HEK293 (cell line): ENCODE results near the gene TWIST1.

ENCODE experiments used
- CTCF ChIA-PET: fragments of 350-600 bp; formaldehyde crosslinking; extraction: SDS; loops from one replicate; lab custom pipeline; 2021; ENCODE audit warnings: antibody characterized with exemption; lab: Yijun Ruan, JAX
- POLR2A ChIA-PET: fragments of 300-600 bp; formaldehyde crosslinking; extraction: SDS; loops from one replicate; lab custom pipeline; 2020; ENCODE audit warnings: antibody characterized with exemption, inconsistent platforms; lab: Yijun Ruan, JAX
- H3K27ac ChIP-seq: fragments of 200-500 bp; sonication (Bioruptor generic); 2 replicates; pipeline ENCODE4 v1.5.1; 2014; ENCODE audit warnings: low read depth, low read length, control low read depth, inconsistent platforms; ENCODE audit errors: extremely low read depth
- H3K36me3 ChIP-seq, 2 experiments: fragments of 200-500 bp in 1 of 2; sonication (Bioruptor generic) in 1 of 2; 1 replicate in 1 of 2; 2 replicates in 1 of 2; pipeline ENCODE4 v1.5.1; 2014 to 2017; ENCODE audit warnings: inconsistent platforms in 2 of 2, low read length in 2 of 2; ENCODE audit not compliant: control insufficient read depth in 2 of 2, insufficient read depth in 1 of 2
- H3K4me1 ChIP-seq: fragments of 200-500 bp; sonication (Bioruptor generic); 2 replicates; pipeline ENCODE4 v1.5.1; 2014; ENCODE audit warnings: mild to moderate bottlenecking, low read length, inconsistent platforms; ENCODE audit not compliant: control insufficient read depth, insufficient read depth
- H3K4me3 ChIP-seq: 2 replicates; pipeline ENCODE4 v1.5.1; 2011; ENCODE audit warnings: low read depth, mild to moderate bottlenecking, control low read depth, low read length, moderate library complexity
- H3K9me3 ChIP-seq: fragments of 200-500 bp; sonication (Bioruptor generic); 2 replicates; pipeline ENCODE4 v1.5.1; 2014; ENCODE audit warnings: low read depth, low read length, inconsistent platforms; ENCODE audit not compliant: control insufficient read depth, insufficient read depth
- GLIS1 ChIP-seq: fragments of 450-650 bp; formaldehyde crosslinking; IDR thresholded peaks from 2 replicates; pipeline ENCODE4 v1.5.1; 2016; ENCODE audit warnings: missing biosample characterization, missing genetic modification characterization
- GLIS2 ChIP-seq: fragments of 450-650 bp; formaldehyde crosslinking; IDR thresholded peaks from 2 replicates; pipeline ENCODE4 v1.5.1; 2016; ENCODE audit warnings: missing biosample characterization, missing genetic modification characterization
- HOXD13 ChIP-seq: sonication (generic); formaldehyde crosslinking; IDR thresholded peaks from 2 replicates; pipeline ENCODE4 v1.8.0; 2022; ENCODE audit warnings: missing genetic modification reagents, borderline replicate concordance
- KLF8 ChIP-seq: fragments of 450-650 bp; formaldehyde crosslinking; IDR thresholded peaks from 2 replicates; pipeline ENCODE4 v1.5.1; 2016; ENCODE audit warnings: missing biosample characterization, missing genetic modification characterization
- OSR2 ChIP-seq: fragments of 450-650 bp; formaldehyde crosslinking; IDR thresholded peaks from 2 replicates; pipeline ENCODE4 v1.5.1; 2016; ENCODE audit warnings: missing biosample characterization, missing genetic modification characterization
- SETDB1 ChIP-seq: IDR thresholded peaks from one replicate; pipeline ENCODE4 v1.6.1; 2017; ENCODE audit warnings: mild to moderate bottlenecking, low read length, moderate library complexity, mixed read lengths; ENCODE audit not compliant: insufficient read length
- SP2 ChIP-seq: fragments of 450-650 bp; formaldehyde crosslinking; IDR thresholded peaks from 2 replicates; pipeline ENCODE4 v1.5.1; 2016; ENCODE audit warnings: missing biosample characterization, missing genetic modification characterization
- TCF7L2 ChIP-seq: IDR thresholded peaks from 2 replicates; pipeline ENCODE4 v1.6.1; 2011; ENCODE audit warnings: low read depth, mild to moderate bottlenecking, inconsistent platforms, low read length, moderate library complexity, borderline replicate concordance
- ZIC2 ChIP-seq: fragments of 450-650 bp; formaldehyde crosslinking; IDR thresholded peaks from 2 replicates; pipeline ENCODE4 v1.5.1; 2016; ENCODE audit warnings: missing biosample characterization, missing genetic modification characterization
- ZNF114 ChIP-seq: fragments of 450-650 bp; formaldehyde crosslinking; IDR thresholded peaks from 2 replicates; pipeline ENCODE4 v1.5.0; 2017; ENCODE audit warnings: missing biosample characterization, missing genetic modification characterization
- ZNF132 ChIP-seq: fragments of 450-650 bp; formaldehyde crosslinking; IDR thresholded peaks from 2 replicates; pipeline ENCODE4 v1.5.1; 2017; ENCODE audit warnings: missing biosample characterization, missing genetic modification characterization, borderline replicate concordance
- ZNF155 ChIP-seq: fragments of 450-650 bp; formaldehyde crosslinking; IDR thresholded peaks from 2 replicates; pipeline ENCODE4 v1.5.1; 2016; ENCODE audit warnings: missing biosample characterization, missing genetic modification characterization
- ZNF175 ChIP-seq: fragments of 450-650 bp; formaldehyde crosslinking; IDR thresholded peaks from 2 replicates; pipeline ENCODE4 v1.5.1; 2016; ENCODE audit warnings: missing biosample characterization, missing genetic modification characterization
- ZNF2 ChIP-seq: fragments of 450-650 bp; formaldehyde crosslinking; IDR thresholded peaks from 2 replicates; pipeline ENCODE4 v1.5.1; 2016; ENCODE audit warnings: missing biosample characterization, missing genetic modification characterization
- ZNF248 ChIP-seq: fragments of 450-650 bp; formaldehyde crosslinking; IDR thresholded peaks from 2 replicates; pipeline ENCODE4 v1.5.1; 2017; ENCODE audit warnings: missing biosample characterization, missing genetic modification characterization
- ZNF302 ChIP-seq: fragments of 450-650 bp; formaldehyde crosslinking; IDR thresholded peaks from 2 replicates; pipeline ENCODE4 v1.5.1; 2016; ENCODE audit warnings: missing biosample characterization, missing genetic modification characterization, low read depth
- ZNF335 ChIP-seq: fragments of 450-650 bp; formaldehyde crosslinking; conservative IDR thresholded peaks from 2 replicates; pipeline ENCODE4 v1.5.1; 2016; ENCODE audit warnings: missing biosample characterization, missing genetic modification characterization
- ZNF501 ChIP-seq: fragments of 450-650 bp; formaldehyde crosslinking; IDR thresholded peaks from 2 replicates; pipeline ENCODE4 v1.5.1; 2016; ENCODE audit warnings: missing biosample characterization, missing genetic modification characterization
- ZNF571 ChIP-seq: fragments of 450-650 bp; formaldehyde crosslinking; IDR thresholded peaks from 2 replicates; pipeline ENCODE4 v1.5.0; 2017; ENCODE audit warnings: missing biosample characterization, missing genetic modification characterization
- ZNF658 ChIP-seq: fragments of 450-650 bp; formaldehyde crosslinking; IDR thresholded peaks from 2 replicates; pipeline ENCODE4; 2016; ENCODE audit warnings: missing biosample characterization, missing genetic modification characterization
- ZNF670 ChIP-seq: fragments of 450-650 bp; formaldehyde crosslinking; IDR thresholded peaks from 2 replicates; pipeline ENCODE4 v1.5.1; 2016; ENCODE audit warnings: missing biosample characterization, missing genetic modification characterization, low read depth
- ZNF785 ChIP-seq: fragments of 450-650 bp; formaldehyde crosslinking; IDR thresholded peaks from 2 replicates; pipeline ENCODE4 v1.5.1; 2016; ENCODE audit warnings: missing biosample characterization, missing genetic modification characterization
- TF ChIP-seq, protein P1 (sequence below): fragments of 450-650 bp; formaldehyde crosslinking; IDR thresholded peaks from 2 replicates; pipeline ENCODE4 v1.5.1; 2016; ENCODE audit warnings: missing biosample characterization, missing genetic modification characterization
- TF ChIP-seq, protein P2 (sequence below): fragments of 450-650 bp; formaldehyde crosslinking; IDR thresholded peaks from 2 replicates; pipeline ENCODE4 v1.5.1; 2016; ENCODE audit warnings: missing biosample characterization, missing genetic modification characterization
- TF ChIP-seq, protein P3 (sequence below): fragments of 450-650 bp; formaldehyde crosslinking; optimal IDR thresholded peaks from 2 replicates; pipeline ENCODE3; 2016; ENCODE audit warnings: missing biosample characterization, mild to moderate bottlenecking, missing genetic modification characterization

Gene TWIST1

DNA sequence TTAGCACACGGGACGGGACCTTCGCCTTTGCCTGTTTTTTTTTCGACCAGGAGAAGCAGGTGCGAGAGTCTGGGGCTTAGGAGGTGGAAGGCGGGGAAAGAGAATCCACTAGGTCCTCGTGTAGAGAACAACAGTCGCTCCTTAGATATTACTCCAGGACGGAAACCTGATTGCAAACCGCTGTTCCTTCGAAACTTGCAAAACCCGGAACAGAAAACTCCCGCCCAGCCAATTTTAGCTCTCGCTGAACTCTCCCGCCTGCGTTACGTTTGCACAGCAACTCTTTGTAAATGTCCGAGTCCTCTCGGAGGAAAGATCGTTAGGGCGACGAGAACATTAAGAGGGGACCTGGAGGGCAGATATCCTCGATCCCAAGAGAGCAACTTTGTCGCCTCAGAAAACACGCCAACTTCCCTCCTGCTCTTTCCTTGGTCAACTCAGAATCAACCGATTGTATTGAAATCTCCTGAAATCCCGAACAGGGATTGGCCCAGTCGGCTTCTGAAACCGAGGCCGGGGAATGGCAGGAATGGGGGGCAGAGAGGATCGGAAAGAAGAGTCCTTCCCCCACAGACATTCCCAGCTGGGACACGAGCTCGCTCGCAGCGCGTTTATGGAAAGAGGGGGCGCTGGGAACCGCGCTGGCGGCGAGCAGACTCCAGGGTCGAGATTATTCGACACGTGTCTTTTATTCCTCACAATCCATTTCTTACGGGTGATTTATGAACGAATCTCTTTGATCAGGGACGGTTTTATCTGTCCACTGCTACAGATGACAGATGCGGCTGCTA is 9.9 kb downstream of the TWIST1 start:
- no peak overlapping the region; the same call in 1 of the 2 replicates for H3K27ac ChIP-seq
- H3K9me3 ChIP-seq = no peaks in the 10 kb centered on the region
- ChIA-PET POLR2A (no interaction called here), CTCF (interaction anchor here (1.5 kb wide), 1 partner anchor 11 kb away, joined by 5 read pairs; no protein-coding TSS in a partner anchor)
- peak overlapping the region; percentile 9 for H3K4me3 ChIP-seq
- no peaks in the 10 kb centered on the region for H3K4me1 ChIP-seq
- H3K36me3 ChIP-seq = no peaks in the 10 kb centered on the region
- TF ChIP-seq TCF7L2 (0 out of 2 replicates have a peak, but pooled peaks have one; percentile 8), ZNF501 (no peak)

DNA sequence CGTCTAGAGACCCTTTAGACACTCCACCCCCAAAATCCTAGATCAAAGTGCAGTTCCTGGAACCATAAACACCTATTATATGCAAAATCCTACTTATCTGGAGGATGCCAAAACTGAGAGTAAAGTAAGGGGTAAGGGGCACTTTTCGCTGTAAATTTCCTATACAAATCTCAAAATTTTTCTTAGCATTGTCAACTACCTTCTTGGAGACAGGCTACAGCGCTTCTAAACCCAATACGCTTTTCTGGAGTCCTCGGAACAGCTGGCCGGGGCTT is 10.4 kb downstream of the TWIST1 start:
- H3K36me3 ChIP-seq = no peaks in the 10 kb centered on the region
- no peaks in the 10 kb centered on the region for H3K9me3 ChIP-seq
- ChIA-PET POLR2A (interaction anchor here (1.5 kb wide), 1 partner anchor 10 kb away, joined by 6 read pairs; the partner anchor contains the start of gene TWIST1), CTCF (interaction anchor here (1.5 kb wide), 1 partner anchor 12 kb away, joined by 5 read pairs; no protein-coding TSS in a partner anchor)
- peak overlapping the region; percentile 27 for H3K4me3 ChIP-seq
- no peaks in the 10 kb centered on the region for H3K4me1 ChIP-seq
- H3K27ac ChIP-seq = no peak overlapping the region; the same call in 1 of the 2 replicates
- TF ChIP-seq ZNF335 (tag by site-specific recombination) (peak; percentile 44; the same call in 1 of the 2 replicates), ZNF571 (tag by site-specific recombination) (no peak)

DNA sequence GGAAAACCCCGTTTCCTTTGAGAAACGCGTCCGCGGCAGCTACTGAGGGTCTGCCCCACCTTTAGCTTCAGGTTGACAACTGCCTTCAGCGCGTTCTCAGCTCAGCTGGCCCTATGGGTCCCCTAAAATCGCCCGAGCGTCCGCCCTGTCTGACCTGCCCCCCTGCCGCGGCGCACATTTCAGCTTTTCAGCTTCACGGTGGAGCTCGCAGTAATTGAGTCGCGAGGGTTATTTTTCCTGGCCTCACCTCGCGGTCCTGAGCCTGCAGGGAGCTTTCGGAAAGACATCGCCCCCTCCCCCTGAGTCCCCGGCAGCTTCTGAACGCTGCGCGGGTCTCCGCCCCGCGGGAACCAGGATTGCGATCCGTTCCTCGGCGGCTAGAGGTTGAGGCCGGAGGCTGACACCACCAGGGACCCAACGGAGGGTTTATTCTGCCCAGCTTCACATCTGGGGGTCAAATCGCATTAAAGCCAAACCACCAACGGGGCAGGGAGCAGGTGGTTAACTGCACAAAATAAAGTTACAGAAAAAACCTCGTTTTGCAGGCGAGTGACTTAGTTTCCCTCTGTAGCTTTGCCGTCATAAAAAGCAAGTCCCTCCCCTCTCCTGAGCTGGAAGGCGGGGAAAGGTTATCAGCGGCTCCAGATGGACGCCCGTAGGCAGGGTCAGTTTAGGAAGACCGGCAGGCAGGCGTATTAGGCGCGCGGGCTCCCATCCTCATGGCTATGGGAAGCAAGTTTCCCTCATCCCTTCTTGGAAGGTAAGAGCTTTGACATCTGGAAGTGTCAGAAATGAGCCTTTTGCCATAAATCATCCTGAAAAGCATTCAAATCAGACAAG is 11.0 kb downstream of the TWIST1 start:
- CTCF ChIA-PET = interaction anchor here (0.6 to 1.5 kb wide), 2 partner anchors 12 to 288 kb away, joined by 3 to 5 read pairs; no protein-coding TSS in a partner anchor
- TF ChIP-seq GLIS1 (tag by site-specific recombination) = peak; percentile 58
- peak; percentile 21; the same call in 1 of the 2 replicates for TF ChIP-seq ZIC2
- TF ChIP-seq ZNF335 (tag by site-specific recombination) = peak; percentile 78
- TF ChIP-seq ZNF132 (tag by site-specific recombination) = no peak
- no peak for TF ChIP-seq ZNF2 (tag by site-specific recombination)
- TF ChIP-seq OSR2 = no peak
- peak; percentile 39; the same call in 1 of the 2 replicates for TF ChIP-seq GLIS2 (tag by site-specific recombination)
- TF ChIP-seq ZNF114 (tag by site-specific recombination) = no peak
- no peak for TF ChIP-seq ZNF155 (tag by site-specific recombination)
- TF ChIP-seq, protein P1, sequence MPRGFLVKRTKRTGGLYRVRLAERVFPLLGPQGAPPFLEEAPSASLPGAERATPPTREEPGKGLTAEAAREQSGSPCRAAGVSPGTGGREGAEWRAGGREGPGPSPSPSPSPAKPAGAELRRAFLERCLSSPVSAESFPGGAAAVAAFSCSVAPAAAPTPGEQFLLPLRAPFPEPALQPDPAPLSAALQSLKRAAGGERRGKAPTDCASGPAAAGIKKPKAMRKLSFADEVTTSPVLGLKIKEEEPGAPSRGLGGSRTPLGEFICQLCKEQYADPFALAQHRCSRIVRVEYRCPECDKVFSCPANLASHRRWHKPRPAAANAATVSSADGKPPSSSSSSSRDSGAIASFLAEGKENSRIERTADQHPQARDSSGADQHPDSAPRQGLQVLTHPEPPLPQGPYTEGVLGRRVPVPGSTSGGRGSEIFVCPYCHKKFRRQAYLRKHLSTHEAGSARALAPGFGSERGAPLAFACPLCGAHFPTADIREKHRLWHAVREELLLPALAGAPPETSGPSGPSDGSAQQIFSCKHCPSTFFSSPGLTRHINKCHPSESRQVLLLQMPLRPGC (tag by site-specific recombination) = no peak
- TF ChIP-seq, protein P2, sequence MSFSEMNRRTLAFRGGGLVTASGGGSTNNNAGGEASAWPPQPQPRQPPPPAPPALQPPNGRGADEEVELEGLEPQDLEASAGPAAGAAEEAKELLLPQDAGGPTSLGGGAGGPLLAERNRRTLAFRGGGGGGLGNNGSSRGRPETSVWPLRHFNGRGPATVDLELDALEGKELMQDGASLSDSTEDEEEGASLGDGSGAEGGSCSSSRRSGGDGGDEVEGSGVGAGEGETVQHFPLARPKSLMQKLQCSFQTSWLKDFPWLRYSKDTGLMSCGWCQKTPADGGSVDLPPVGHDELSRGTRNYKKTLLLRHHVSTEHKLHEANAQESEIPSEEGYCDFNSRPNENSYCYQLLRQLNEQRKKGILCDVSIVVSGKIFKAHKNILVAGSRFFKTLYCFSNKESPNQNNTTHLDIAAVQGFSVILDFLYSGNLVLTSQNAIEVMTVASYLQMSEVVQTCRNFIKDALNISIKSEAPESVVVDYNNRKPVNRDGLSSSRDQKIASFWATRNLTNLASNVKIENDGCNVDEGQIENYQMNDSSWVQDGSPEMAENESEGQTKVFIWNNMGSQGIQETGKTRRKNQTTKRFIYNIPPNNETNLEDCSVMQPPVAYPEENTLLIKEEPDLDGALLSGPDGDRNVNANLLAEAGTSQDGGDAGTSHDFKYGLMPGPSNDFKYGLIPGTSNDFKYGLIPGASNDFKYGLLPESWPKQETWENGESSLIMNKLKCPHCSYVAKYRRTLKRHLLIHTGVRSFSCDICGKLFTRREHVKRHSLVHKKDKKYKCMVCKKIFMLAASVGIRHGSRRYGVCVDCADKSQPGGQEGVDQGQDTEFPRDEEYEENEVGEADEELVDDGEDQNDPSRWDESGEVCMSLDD = no peak
- no peak for TF ChIP-seq ZNF670 (tag by site-specific recombination)
- TF ChIP-seq HOXD13 (CRISPR knock-in tag) = no peak
- TF ChIP-seq, protein P3, sequence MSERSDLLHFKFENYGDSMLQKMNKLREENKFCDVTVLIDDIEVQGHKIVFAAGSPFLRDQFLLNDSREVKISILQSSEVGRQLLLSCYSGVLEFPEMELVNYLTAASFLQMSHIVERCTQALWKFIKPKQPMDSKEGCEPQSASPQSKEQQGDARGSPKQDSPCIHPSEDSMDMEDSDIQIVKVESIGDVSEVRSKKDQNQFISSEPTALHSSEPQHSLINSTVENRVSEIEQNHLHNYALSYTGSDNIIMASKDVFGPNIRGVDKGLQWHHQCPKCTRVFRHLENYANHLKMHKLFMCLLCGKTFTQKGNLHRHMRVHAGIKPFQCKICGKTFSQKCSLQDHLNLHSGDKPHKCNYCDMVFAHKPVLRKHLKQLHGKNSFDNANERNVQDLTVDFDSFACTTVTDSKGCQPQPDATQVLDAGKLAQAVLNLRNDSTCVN (tag by site-specific recombination) = peak; percentile 39
- TF ChIP-seq ZNF785 = no peak
- no peak for TF ChIP-seq ZNF658 (tag by site-specific recombination)
- TF ChIP-seq SETDB1 = no peak
- no peak for TF ChIP-seq KLF8 (tag by site-specific recombination)
- no peak for TF ChIP-seq ZNF302
- TF ChIP-seq SP2 (tag by site-specific recombination) = peak; percentile 27
- TF ChIP-seq ZNF248 (tag by site-specific recombination) = no peak
- TF ChIP-seq ZNF175 = no peak

More for the DNA sequence above, 11.0 kb downstream of the TWIST1 start:
- no peaks in the 10 kb centered on the region for H3K36me3 ChIP-seq
- POLR2A ChIA-PET = interaction anchor here (1.5 kb wide), 1 partner anchor 11 kb away, joined by 6 read pairs; the partner anchor contains the start of gene TWIST1
- H3K4me3 ChIP-seq = peak overlapping the region; percentile 27
- no peaks in the 10 kb centered on the region for H3K9me3 ChIP-seq
- H3K4me1 ChIP-seq = no peaks in the 10 kb centered on the region
- no peak overlapping the region; the same call in 1 of the 2 replicates for H3K27ac ChIP-seq
